NCI-H2196 treated with DMSO at 0.1 percent for 48 hours (cell line): ENCODE data around the gene PDGFRA.

Source experiments
- DNase-seq: peaks from one replicate; lab custom pipeline; 2025; ENCODE audit not compliant: unreplicated experiment; lab: John Stamatoyannopoulos, UW

Gene PDGFRA

GRCh38 chr4:54228961-54229501, at the start of gene PDGFRA:
TSS of gene PDGFRA (plus strand) at chr4:54229293. CDS start at chr4:54258769, 29,476 bp downstream.
- DNase-seq: no peak

GRCh38 chr4:54184581-54184980, 44.5 kb upstream of the PDGFRA start:
- DNase-seq: no peak

GRCh38 chr4:54185044-54185780, 43.9 kb upstream of the PDGFRA start:
- no peak for DNase-seq

GRCh38 chr4:54185866-54186265, 43.2 kb upstream of the PDGFRA start:
- DNase-seq: no peak

- DNase-seq: no peak
Observed at GRCh38 chr4:54186371-54186770, 42.7 kb upstream of the PDGFRA start.

DNA sequence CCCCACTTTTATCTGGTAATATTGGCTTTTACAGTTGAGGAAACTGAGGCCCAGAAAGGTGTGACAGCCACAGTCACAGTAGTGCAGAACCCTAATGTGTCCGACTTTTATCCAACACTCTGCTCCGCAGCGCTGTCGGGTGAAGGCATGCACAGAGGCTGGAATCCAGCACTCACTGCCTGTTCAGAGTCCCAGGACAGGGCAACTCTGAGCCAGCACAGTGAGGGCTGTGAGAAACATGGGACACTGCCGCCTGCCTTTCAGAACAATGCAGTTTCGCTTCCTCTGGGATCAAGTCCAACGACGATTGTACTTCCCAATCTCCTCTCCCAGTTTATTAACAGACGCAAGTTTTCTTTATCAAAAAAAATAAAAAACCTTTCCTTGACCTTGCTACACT, 41.9 kb upstream of the PDGFRA start:
- no peak for DNase-seq

- no peak for DNase-seq
Observed at GRCh38 chr4:54189140-54189539, 40.0 kb upstream of the PDGFRA start.

GRCh38 chr4:54192811-54193210, 36.3 kb upstream of the PDGFRA start:
- no peak for DNase-seq

DNA sequence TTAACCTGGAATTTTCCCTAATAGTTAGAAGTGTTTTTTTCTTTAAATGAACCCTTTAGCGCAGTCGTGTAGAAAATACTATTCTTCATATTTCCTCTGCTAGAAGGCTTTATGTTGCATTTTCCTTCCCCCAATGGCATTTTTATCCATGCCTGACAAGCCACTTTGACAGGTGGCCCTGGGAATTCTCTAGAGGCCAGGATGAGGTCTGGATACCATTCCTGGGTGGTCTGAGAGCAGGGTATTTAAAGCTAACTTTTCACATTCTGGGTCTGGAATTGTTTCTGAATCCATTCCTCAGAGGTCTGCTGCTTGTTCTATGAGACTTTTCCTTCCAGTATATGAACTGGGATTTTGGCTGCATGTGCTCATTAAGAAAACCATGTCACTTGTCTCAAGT, 31.2 kb upstream of the PDGFRA start:
- DNase-seq: no peak

- no peak for DNase-seq
Observed at GRCh38 chr4:54199919-54200318, 29.2 kb upstream of the PDGFRA start.

GRCh38 chr4:54209617-54210016, 19.5 kb upstream of the PDGFRA start:
- DNase-seq: no peak

DNA sequence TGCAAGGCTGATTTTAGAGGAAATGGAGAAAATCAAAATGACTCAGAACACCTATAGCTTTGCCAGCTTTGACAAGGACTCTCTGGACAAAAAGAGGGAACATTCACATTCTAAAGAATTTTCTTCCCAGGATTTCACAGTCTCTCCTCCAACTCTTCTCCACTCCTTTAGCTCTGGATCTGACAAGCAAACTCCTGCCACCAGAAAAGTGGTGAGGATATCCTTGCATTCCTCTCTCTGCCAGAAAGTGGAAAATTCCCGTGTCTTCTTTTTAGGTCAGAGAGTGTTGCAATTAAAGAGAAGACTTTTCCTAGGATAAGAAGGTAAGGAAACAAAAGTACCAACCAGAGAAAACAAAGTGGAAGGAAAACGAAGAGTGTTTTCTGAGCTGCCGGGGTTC, 16.1 kb upstream of the PDGFRA start:
- no peak for DNase-seq

GRCh38 chr4:54213761-54214160, 15.3 kb upstream of the PDGFRA start:
- no peak for DNase-seq

GRCh38 chr4:54215379-54216077, 13.6 kb upstream of the PDGFRA start:
- no peak for DNase-seq

DNA sequence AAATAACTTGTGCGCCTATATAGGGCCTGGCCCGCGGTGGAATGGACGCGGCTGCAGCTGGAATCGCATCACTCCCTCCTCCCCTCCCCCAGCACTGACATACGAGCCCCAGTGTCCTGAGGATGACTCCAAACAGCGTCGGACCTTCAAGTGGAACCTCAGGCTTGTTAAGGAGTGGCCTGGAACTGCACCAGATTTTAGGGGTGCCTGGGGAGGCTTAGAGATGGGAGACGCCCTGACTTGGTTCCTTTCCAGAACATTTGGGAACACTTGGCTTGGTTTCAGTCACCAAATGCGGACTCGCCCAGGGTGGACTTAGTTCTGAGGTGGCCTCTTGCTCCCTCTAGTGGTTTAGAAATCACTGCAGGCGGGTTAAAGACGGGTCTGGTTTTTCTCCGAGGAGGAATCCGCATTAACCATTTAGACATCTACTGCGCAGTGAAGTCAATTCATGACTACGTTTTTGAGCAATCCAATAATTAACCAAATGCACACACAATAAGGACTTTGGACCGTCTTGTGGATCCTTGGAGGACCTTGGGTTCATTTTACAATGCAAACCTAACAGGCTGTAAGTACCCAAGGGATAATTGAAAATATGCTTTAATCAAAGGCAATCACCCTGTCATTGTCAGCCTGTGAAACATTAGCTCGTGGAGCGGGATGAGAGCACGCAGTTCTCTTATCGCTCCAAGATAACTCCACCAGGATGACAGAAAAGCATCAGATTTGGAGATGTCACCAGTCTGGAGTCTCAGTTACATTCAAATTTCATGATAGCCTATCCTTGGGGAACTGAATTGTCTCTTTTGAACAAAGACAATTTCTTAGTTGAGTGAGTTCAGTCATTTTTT, 11.2 kb upstream of the PDGFRA start:
- peak; percentile 38 for DNase-seq

GRCh38 chr4:54218736-54219135, 10.4 kb upstream of the PDGFRA start:
- DNase-seq: no peak

GRCh38 chr4:54224996-54225597, 4.0 kb upstream of the PDGFRA start:
- DNase-seq: no peak

GRCh38 chr4:54225598-54226403, 3.3 kb upstream of the PDGFRA start:
- no peak for DNase-seq

DNA sequence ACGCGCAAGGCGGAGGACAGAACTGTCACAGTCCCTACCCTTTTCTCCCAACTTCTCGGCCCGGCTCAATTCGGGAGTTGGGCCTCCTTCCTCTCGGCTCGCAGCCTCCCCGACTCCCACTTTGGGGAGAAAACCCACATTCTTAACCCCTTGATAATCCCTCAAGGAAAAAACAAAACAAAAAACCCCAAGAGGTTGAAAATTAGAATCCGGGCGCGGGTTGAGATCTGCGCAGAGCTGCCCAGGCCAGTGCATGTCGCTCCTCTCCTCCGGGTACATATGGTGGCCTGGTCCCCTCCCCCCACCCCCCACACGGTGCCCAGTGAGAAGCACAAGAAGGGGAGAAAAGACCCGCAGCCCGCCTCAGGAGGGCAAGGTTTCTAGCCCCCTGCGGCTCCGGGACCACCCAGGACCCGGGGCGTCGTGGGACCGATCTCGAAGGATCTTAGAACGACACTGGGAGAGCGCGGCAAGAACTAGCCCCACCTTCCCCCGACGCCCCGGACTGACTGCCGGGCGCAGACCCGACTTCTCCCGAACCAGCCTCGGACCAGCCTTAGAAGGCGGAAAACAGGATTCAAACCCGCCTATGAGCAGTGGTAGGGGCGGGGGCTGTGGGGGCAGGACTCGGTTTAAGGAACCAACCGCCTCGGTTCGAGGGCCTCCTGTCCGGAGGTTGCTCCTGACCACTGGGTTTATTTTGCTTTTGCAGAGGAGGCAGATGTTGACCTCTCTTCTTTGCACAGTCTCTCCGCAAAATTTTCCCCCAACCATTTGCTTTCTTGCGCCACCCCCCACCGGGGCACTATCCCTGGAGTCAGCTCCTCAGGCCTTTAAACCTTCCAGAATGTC, 2.5 kb upstream of the PDGFRA start:
- DNase-seq: no peak
